H7 (cell line): ENCODE measurements around the gene NRDC. TPM values are rescaled to one million over a fixed set of nuclear protein-coding genes. Genes with fewer than 3 reads are reported as not detected.

ENCODE experiments used
- DNase-seq: peaks from one replicate; pipeline ENCODE4 v3.0.0; 2012
- H3K27me3 ChIP-seq: 2 replicates; pipeline ENCODE4 v1.6.0; 2011; ENCODE audit warnings: mild to moderate bottlenecking, low read length; ENCODE audit not compliant: control insufficient read depth, insufficient read depth
- H3K36me3 ChIP-seq: replicated peaks from 2 replicates; pipeline ENCODE4 v1.5.1; 2011; ENCODE audit warnings: low read length; ENCODE audit not compliant: control insufficient read depth, insufficient read depth
- H3K4me3 ChIP-seq: 2 replicates; pipeline ENCODE4 v1.5.1; 2011; ENCODE audit warnings: low read depth, mild to moderate bottlenecking, control low read depth, low read length, moderate library complexity; ENCODE audit not compliant: insufficient read depth
- total RNA-seq: library from RNA; depleted of rRNA; stranded (reverse); fragments of >200 nt; shearing (Covaris generic); gene quantifications from 2 replicates; pipeline ENCODE4 v1.2.3, GENCODE V29; 2014

Gene NRDC
- total RNA-seq, 1 experiment from 2014 or later, result 103 TPM

- no peak for DNase-seq
- Histone ChIP-seq H3K27me3 (no peaks in the 10 kb centered on the region), H3K4me3 (no peak overlapping the region), H3K36me3 (peaks cover 2% of the 10 kb centered on the region; the same call in 1 of the 2 replicates)
These were observed 7.8 kb downstream of the NRDC start for GRCh38 chr1:51870603-51871350.

- H3K4me3 ChIP-seq, result no peak overlapping the region
- H3K27me3 ChIP-seq, result no peaks in the 10 kb centered on the region
- no peaks in the 10 kb centered on the region for H3K36me3 ChIP-seq
- no peak for DNase-seq
These were observed 10.9 kb downstream of the NRDC start for GRCh38 chr1:51867479-51868232.

- H3K4me3 ChIP-seq, result no peak overlapping the region
- H3K36me3 ChIP-seq, result no peaks in the 10 kb centered on the region
- no peak for DNase-seq
- H3K27me3 ChIP-seq, result no peaks in the 10 kb centered on the region
These were observed 15.1 kb downstream of the NRDC start for GRCh38 chr1:51863384-51863783.

GRCh38 chr1:51861669-51862068 lies 16.9 kb downstream of the NRDC start:
- Histone ChIP-seq H3K36me3 (no peaks in the 10 kb centered on the region), H3K4me3 (no peak overlapping the region), H3K27me3 (no peaks in the 10 kb centered on the region)
- DNase-seq, result no peak

- peaks cover 1% of the 10 kb centered on the region; the same call in 1 of the 2 replicates for H3K36me3 ChIP-seq
- DNase-seq, result no peak
- H3K4me3 ChIP-seq, result no peak overlapping the region
- H3K27me3 ChIP-seq, result no peaks in the 10 kb centered on the region
These were observed 18.8 kb downstream of the NRDC start for GRCh38 chr1:51859735-51860134.

- Histone ChIP-seq H3K4me3 (no peak overlapping the region), H3K36me3 (peaks cover 1% of the 10 kb centered on the region; the same call in 1 of the 2 replicates)
- no peak for DNase-seq
These were observed 19.2 kb downstream of the NRDC start for GRCh38 chr1:51859333-51859732.

GRCh38 chr1:51858892-51859291 lies 19.6 kb downstream of the NRDC start:
- no peaks in the 10 kb centered on the region for H3K27me3 ChIP-seq
- H3K4me3 ChIP-seq, result no peak overlapping the region
- H3K36me3 ChIP-seq, result peaks cover 1% of the 10 kb centered on the region; the same call in 1 of the 2 replicates
- DNase-seq, result no peak

More at GRCh38 chr1:51859333-51859732, 19.2 kb downstream of the NRDC start:
- no peaks in the 10 kb centered on the region for H3K27me3 ChIP-seq

- no peak overlapping the region for H3K4me3 ChIP-seq
- H3K36me3 ChIP-seq, result peaks cover 1% of the 10 kb centered on the region; the same call in 1 of the 2 replicates
- H3K27me3 ChIP-seq, result no peaks in the 10 kb centered on the region
- no peak for DNase-seq
These were observed 21.8 kb downstream of the NRDC start for GRCh38 chr1:51856745-51857144.

- Histone ChIP-seq H3K27me3 (no peaks in the 10 kb centered on the region), H3K4me3 (no peak overlapping the region), H3K36me3 (peaks cover 1% of the 10 kb centered on the region; the same call in 1 of the 2 replicates)
- DNase-seq, result no peak
These were observed 22.9 kb downstream of the NRDC start for GRCh38 chr1:51855624-51856023.

GRCh38 chr1:51853360-51853759 lies 25.2 kb downstream of the NRDC start:
- Histone ChIP-seq H3K4me3 (no peak overlapping the region), H3K36me3 (peaks cover 1% of the 10 kb centered on the region; the same call in 1 of the 2 replicates), H3K27me3 (no peaks in the 10 kb centered on the region)
- DNase-seq, result no peak

GRCh38 chr1:51851882-51852396 lies 26.6 kb downstream of the NRDC start:
- Histone ChIP-seq H3K36me3 (peaks cover 1% of the 10 kb centered on the region; the same call in 1 of the 2 replicates), H3K4me3 (no peak overlapping the region), H3K27me3 (no peaks in the 10 kb centered on the region)
- DNase-seq, result no peak

GRCh38 chr1:51850420-51851223 lies 27.9 kb downstream of the NRDC start:
- Histone ChIP-seq H3K36me3 (peaks cover 1% of the 10 kb centered on the region; the same call in 1 of the 2 replicates), H3K27me3 (no peaks in the 10 kb centered on the region), H3K4me3 (no peak overlapping the region)
- no peak for DNase-seq

GRCh38 chr1:51847294-51847920 lies 31.1 kb downstream of the NRDC start:
- H3K27me3 ChIP-seq, result no peaks in the 10 kb centered on the region
- no peaks in the 10 kb centered on the region for H3K36me3 ChIP-seq
- H3K4me3 ChIP-seq, result no peak overlapping the region
- DNase-seq, result no peak

GRCh38 chr1:51843948-51844347 lies 34.6 kb downstream of the NRDC start:
- Histone ChIP-seq H3K36me3 (peaks cover 2% of the 10 kb centered on the region; the same call in 1 of the 2 replicates), H3K27me3 (no peaks in the 10 kb centered on the region), H3K4me3 (no peak overlapping the region)
- DNase-seq, result peak; percentile 50
